Stimulated activated effector memory CD8-positive, alpha-beta T cell treated with anti-CD3 and anti-CD28 coated beads, Interleukin-12 subunit alpha, Interleukin-12 subunit beta, amount 100 ng/mL, for 72 hours (primary cell): ENCODE measurements around the gene DHRSX.

Experiments used
- ATAC-seq: fragments of 150-1000 bp; cut with Tn5 transposase; 2 replicates; pipeline ENCODE4 v1.10.0; 2021
- DNase-seq, 2 donors: peaks; one replicate each; pipeline ENCODE4 v3.0.0; 2021 to 2022; ENCODE audit warnings: low spot score in 2 of 2
- H3K27ac Mint-ChIP-seq: one replicate; pipeline ENCODE4 v1.8.0; 2022; ENCODE audit warnings: mild to moderate bottlenecking, mixed read lengths
- H3K36me3 Mint-ChIP-seq: one replicate; pipeline ENCODE4 v1.8.0; 2022; ENCODE audit warnings: mild to moderate bottlenecking, mixed read lengths
- H3K4me1 Mint-ChIP-seq: one replicate; pipeline ENCODE4 v1.8.0; 2022; ENCODE audit warnings: mixed read lengths
- H3K4me3 Mint-ChIP-seq: one replicate; pipeline ENCODE4 v1.8.0; 2022; ENCODE audit warnings: mild to moderate bottlenecking, mixed read lengths
- H3K9me3 Mint-ChIP-seq: one replicate; pipeline ENCODE4 v1.8.0; 2022; ENCODE audit warnings: mixed read lengths

DHRSX gene

GRCh38 chrX:2445662-2446623 lies 54.8 kb downstream of the DHRSX start:
- no peak overlapping the region for H3K4me3 Mint-ChIP-seq

GRCh38 chrX:2442694-2443093 lies 58.1 kb downstream of the DHRSX start:
- no peak for ATAC-seq
- no peak overlapping the region for H3K4me3 Mint-ChIP-seq
- no peak for DNase-seq
- peaks cover 2% of the 10 kb centered on the region for H3K9me3 Mint-ChIP-seq
- no peak overlapping the region for H3K27ac Mint-ChIP-seq
- H3K4me1 Mint-ChIP-seq = peaks cover 14% of the 10 kb centered on the region
- H3K36me3 Mint-ChIP-seq = peaks cover 6% of the 10 kb centered on the region

More at GRCh38 chrX:2445662-2446623, 54.8 kb downstream of the DHRSX start:
- Mint-ChIP-seq H3K36me3 (no peaks in the 10 kb centered on the region), H3K27ac (no peak overlapping the region), H3K4me1 (peaks cover 6% of the 10 kb centered on the region), H3K9me3 (no peaks in the 10 kb centered on the region)
- DNase-seq (no peak), ATAC-seq (no peak)

- ATAC-seq (no peak), DNase-seq (no peak)
- H3K4me1 Mint-ChIP-seq = peaks cover 14% of the 10 kb centered on the region
- peaks cover 6% of the 10 kb centered on the region for H3K36me3 Mint-ChIP-seq
- peaks cover 2% of the 10 kb centered on the region for H3K9me3 Mint-ChIP-seq
- peak overlapping the region; percentile 69 for H3K27ac Mint-ChIP-seq
- H3K4me3 Mint-ChIP-seq = no peak overlapping the region
Observed at GRCh38 chrX:2441466-2441865, 59.3 kb downstream of the DHRSX start.

- Mint-ChIP-seq H3K4me3 (no peak overlapping the region), H3K36me3 (peaks cover 6% of the 10 kb centered on the region), H3K4me1 (peaks cover 19% of the 10 kb centered on the region), H3K27ac (no peak overlapping the region), H3K9me3 (peaks cover 2% of the 10 kb centered on the region)
- ATAC-seq (no peak), DNase-seq (no peak)
Observed at GRCh38 chrX:2439613-2440012, 61.2 kb downstream of the DHRSX start.

GRCh38 chrX:2435465-2435864 lies 65.3 kb downstream of the DHRSX start:
- Mint-ChIP-seq H3K27ac (no peak overlapping the region), H3K36me3 (peaks cover 6% of the 10 kb centered on the region), H3K4me1 (peaks cover 13% of the 10 kb centered on the region), H3K4me3 (no peak overlapping the region), H3K9me3 (peaks cover 1% of the 10 kb centered on the region)
- ATAC-seq (no peak), DNase-seq (no peak)

GRCh38 chrX:2434270-2435163 lies 66.3 kb downstream of the DHRSX start:
- Mint-ChIP-seq H3K4me1 (peaks cover 6% of the 10 kb centered on the region), H3K9me3 (no peaks in the 10 kb centered on the region), H3K27ac (no peak overlapping the region), H3K4me3 (no peak overlapping the region), H3K36me3 (peaks cover 5% of the 10 kb centered on the region)
- DNase-seq = no peak
- ATAC-seq = no peak

- no peak overlapping the region for H3K4me3 Mint-ChIP-seq
- no peak for ATAC-seq
Observed at GRCh38 chrX:2432298-2432863, 68.4 kb downstream of the DHRSX start.

GRCh38 chrX:2430265-2430825 lies 70.4 kb downstream of the DHRSX start:
- Mint-ChIP-seq H3K4me3 (no peak overlapping the region), H3K4me1 (peaks cover 15% of the 10 kb centered on the region), H3K36me3 (peaks cover 7% of the 10 kb centered on the region), H3K9me3 (no peaks in the 10 kb centered on the region), H3K27ac (no peak overlapping the region)
- ATAC-seq (no peak), DNase-seq (no peak)

More at GRCh38 chrX:2432298-2432863, 68.4 kb downstream of the DHRSX start:
- Mint-ChIP-seq H3K27ac (no peak overlapping the region), H3K9me3 (no peaks in the 10 kb centered on the region), H3K4me1 (peaks cover 6% of the 10 kb centered on the region), H3K36me3 (peaks cover 7% of the 10 kb centered on the region)
- no peak for DNase-seq

- H3K4me1 Mint-ChIP-seq = peaks cover 9% of the 10 kb centered on the region
- H3K4me3 Mint-ChIP-seq = no peak overlapping the region
- DNase-seq = no peak
- H3K27ac Mint-ChIP-seq = no peak overlapping the region
- H3K36me3 Mint-ChIP-seq = peaks cover 18% of the 10 kb centered on the region
- H3K9me3 Mint-ChIP-seq = no peaks in the 10 kb centered on the region
- ATAC-seq = no peak
Observed at GRCh38 chrX:2427737-2428136, 73.0 kb downstream of the DHRSX start.

- H3K27ac Mint-ChIP-seq = peak overlapping the region; percentile 11
- no peak for DNase-seq
- no peak overlapping the region for H3K4me3 Mint-ChIP-seq
- no peak for ATAC-seq
- H3K4me1 Mint-ChIP-seq = peaks cover 9% of the 10 kb centered on the region
- no peaks in the 10 kb centered on the region for H3K9me3 Mint-ChIP-seq
- peaks cover 18% of the 10 kb centered on the region for H3K36me3 Mint-ChIP-seq
Observed at GRCh38 chrX:2427147-2427546, 73.6 kb downstream of the DHRSX start.

- ATAC-seq = no peak
- no peak for DNase-seq
- no peak overlapping the region for H3K4me3 Mint-ChIP-seq
- H3K9me3 Mint-ChIP-seq = no peaks in the 10 kb centered on the region
- peak overlapping the region; percentile 11 for H3K27ac Mint-ChIP-seq
- H3K4me1 Mint-ChIP-seq = peaks cover 11% of the 10 kb centered on the region
- H3K36me3 Mint-ChIP-seq = peaks cover 18% of the 10 kb centered on the region
Observed at GRCh38 chrX:2426289-2426882, 74.4 kb downstream of the DHRSX start.

- Mint-ChIP-seq H3K4me3 (no peak overlapping the region), H3K9me3 (no peaks in the 10 kb centered on the region), H3K27ac (peak overlapping the region; percentile 20), H3K36me3 (peaks cover 18% of the 10 kb centered on the region), H3K4me1 (peaks cover 16% of the 10 kb centered on the region)
- no peak for DNase-seq
- ATAC-seq = peak; percentile 21
Observed at GRCh38 chrX:2425286-2426071, 75.3 kb downstream of the DHRSX start.

GRCh38 chrX:2424317-2424716 lies 76.5 kb downstream of the DHRSX start:
- no peaks in the 10 kb centered on the region for H3K9me3 Mint-ChIP-seq
- no peak for DNase-seq
- peaks cover 11% of the 10 kb centered on the region for H3K36me3 Mint-ChIP-seq

GRCh38 chrX:2423899-2424298 lies 76.9 kb downstream of the DHRSX start:
- no peak overlapping the region for H3K4me3 Mint-ChIP-seq
- H3K9me3 Mint-ChIP-seq = no peaks in the 10 kb centered on the region
- H3K36me3 Mint-ChIP-seq = peaks cover 11% of the 10 kb centered on the region
- peaks cover 16% of the 10 kb centered on the region for H3K4me1 Mint-ChIP-seq
- H3K27ac Mint-ChIP-seq = no peak overlapping the region
- DNase-seq (no peak), ATAC-seq (no peak)

More at GRCh38 chrX:2424317-2424716, 76.5 kb downstream of the DHRSX start:
- ATAC-seq = no peak
- H3K27ac Mint-ChIP-seq = no peak overlapping the region
- peaks cover 16% of the 10 kb centered on the region for H3K4me1 Mint-ChIP-seq
- no peak overlapping the region for H3K4me3 Mint-ChIP-seq
